HG02678 (cell line): ENCODE data around the gene FCHO2.

Experiments
- ATAC-seq: cut with Tn5 transposase; IDR thresholded peaks from one replicate; pipeline ENCODE4 v1.9.1; 2021; ENCODE audit warnings: mild to moderate bottlenecking, moderate library complexity; ENCODE audit not compliant: unreplicated experiment

FCHO2 gene

DNA sequence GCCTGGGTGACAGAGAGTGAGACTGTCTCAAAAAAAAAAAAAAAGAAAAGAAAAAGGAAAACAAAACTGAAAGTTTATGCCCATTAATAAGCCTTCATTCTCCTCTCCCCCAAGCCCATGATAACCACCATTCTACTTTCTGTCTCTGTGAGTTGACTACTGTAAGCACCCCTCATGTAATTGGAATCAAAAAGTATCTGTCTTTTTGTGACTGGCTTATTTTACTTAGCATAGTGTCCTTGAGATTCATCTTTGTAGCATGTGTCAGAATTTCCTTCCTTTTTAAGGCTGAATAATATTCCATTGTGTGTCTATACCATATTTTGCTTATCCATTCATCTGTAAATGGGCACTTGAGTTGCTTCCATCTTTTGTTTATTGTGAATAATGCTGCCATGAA, 150.5 kb downstream of the FCHO2 start:
- ATAC-seq, result no peak

- no peak for ATAC-seq
Observed at GRCh38 chr5:73110190-73110589, 154.3 kb downstream of the FCHO2 start.

DNA sequence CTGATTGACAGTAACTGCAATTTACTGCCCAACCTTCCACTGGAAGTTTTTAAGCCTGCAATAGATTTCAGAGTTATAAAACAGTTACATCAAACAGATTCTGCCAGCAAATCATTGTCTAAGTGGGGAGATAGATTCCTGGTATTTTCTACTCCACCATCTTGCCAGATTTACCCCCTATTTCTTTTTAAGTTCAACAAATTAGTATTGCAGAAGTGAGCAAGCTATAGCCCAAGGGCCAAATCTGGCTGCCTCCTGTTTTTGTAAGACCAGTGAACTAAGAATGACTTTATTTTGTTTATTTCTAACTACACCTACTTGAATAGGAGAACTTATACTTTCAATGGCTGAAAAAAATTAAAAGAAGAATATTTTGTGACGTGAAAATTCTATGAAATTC, 155.7 kb downstream of the FCHO2 start:
- no peak for ATAC-seq

DNA sequence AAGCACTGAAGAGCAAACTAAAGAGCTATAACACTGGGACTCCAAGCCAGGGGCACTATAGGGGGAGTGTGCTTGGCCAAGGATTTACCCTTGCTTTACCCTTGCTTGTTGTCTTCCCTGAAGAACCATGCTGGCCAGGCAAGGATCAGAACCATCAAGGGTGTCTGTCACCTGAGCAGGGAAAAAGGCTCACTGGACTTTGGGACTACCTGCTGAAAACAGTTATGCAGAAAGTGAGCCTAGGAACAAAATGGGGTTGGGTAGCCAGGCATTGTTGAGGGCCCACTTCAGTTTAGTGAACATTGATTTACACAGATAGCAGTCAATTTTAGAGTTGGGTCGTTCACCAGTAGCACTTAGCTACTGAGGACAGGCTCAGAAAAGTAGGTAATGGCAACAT, 156.5 kb downstream of the FCHO2 start:
- no peak for ATAC-seq

DNA sequence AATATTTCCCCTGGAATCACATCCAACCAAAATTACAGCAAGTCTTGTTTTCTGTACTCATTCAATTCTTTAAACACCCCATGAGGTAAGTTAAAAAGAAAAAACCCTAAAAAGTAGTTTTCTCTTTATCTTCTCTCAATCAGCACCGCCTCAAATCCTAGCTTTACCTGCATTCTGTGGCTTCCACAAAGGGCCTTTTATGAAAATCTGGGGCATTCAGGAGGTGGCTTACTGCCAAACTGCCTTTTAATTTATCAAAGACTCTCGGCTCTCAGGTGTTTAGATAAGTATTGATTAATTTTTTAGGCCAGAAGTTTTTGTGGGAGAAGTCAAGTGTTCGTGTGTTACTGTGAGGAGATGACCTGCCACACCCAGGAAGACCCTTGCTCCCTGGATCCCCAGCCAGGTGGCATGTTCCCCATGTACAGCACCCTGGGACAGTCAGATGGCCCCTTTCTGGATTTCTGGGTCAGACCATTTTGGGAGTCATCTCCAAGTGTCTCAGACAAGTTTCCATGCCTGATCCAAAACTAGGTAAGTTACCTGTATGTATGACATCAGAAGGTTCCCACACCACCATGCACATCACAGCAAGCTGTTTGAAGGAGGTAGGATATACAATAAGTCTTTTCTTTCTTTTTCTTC, 158.3 kb downstream of the FCHO2 start:
- no peak for ATAC-seq

DNA sequence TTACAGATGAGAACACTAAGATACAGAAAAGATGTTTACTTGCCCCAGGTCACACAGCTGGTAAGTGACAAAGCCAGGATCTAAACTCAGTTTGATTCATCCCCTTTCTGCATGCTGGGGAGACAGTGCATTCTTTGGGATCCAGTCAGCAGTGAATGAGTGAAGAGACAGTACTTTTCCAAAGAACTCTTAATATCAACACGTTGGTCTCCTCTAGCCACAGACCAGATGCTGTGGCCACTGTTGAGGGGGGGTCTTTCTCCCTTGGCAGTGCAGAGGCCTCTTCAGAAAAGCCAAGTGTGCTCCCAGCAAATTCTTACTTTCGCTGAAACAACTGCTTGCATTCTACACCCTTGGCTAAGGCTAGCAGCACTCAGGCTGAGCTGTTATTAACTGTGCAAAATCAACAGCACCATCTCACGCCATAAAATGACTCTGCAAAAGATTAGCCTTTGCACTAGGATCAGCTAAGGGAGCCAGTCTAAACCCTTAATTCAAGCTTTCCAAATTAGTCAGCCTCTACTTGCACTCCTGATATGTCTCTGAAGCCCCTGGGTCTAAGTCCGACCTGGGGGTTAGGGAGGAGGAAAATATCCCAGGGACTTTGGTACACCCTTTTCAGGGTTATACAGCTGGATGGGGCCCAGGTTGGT, 159.7 kb downstream of the FCHO2 start:
- no peak for ATAC-seq

GRCh38 chr5:73116506-73116905, 160.7 kb downstream of the FCHO2 start:
- no peak for ATAC-seq

- ATAC-seq, result no peak
Observed at GRCh38 chr5:73117088-73117740, 161.4 kb downstream of the FCHO2 start.

- no peak for ATAC-seq
Observed at GRCh38 chr5:73118391-73118973, 162.6 kb downstream of the FCHO2 start.

- ATAC-seq, result no peak
Observed at GRCh38 chr5:73119451-73120157, 163.8 kb downstream of the FCHO2 start.

DNA sequence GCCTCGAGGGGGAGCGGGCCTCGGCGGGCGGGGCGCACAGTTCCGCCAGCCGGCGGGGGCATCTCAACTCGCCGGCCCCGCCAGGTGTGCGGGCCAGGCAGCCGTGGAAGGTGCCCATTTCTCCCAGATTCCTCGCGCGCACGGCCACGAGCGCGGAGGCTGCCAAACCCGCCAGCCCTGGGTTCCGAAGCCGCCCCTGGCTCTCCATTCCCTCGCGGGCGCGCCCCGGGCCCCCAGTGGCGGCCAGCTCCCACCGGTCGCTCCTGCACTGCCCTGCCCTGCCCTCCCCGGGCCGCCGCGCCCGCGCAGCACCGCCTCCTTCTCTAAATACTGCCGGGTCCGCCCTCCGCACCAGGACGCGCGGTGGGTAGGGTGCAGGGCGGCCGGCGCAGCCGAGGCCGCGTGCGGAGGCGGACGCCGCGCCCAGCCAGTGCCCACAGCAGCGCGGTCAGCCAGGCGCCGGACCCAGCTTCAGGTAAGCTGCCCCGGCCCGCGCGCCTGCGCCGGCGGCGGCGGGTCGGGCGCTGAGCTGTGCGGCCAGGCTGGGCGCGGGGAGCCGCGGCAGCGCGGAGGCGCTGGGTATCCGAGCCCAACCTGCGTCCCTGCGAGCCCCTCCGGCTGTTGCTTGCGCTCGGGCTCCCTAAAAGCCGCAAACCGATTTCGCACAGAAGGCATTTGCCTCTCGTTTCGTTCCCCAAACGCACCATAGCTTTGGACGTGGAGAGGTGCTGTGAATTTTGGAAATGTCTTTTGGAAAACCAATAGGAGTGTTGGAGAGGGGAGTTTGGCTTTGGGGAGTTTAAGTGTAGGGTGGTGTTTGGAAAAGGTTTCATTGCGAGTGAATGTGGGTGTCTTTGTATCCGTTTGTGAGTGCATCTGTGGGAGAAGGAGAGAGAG, 164.6 kb downstream of the FCHO2 start, which contains the start of gene TMEM171:
TSS of gene TMEM171 (plus strand) at position 354 of the 897 bp plus-strand sequence. CDS start 2,799 bp downstream, outside the sequence.
- no peak for ATAC-seq

DNA sequence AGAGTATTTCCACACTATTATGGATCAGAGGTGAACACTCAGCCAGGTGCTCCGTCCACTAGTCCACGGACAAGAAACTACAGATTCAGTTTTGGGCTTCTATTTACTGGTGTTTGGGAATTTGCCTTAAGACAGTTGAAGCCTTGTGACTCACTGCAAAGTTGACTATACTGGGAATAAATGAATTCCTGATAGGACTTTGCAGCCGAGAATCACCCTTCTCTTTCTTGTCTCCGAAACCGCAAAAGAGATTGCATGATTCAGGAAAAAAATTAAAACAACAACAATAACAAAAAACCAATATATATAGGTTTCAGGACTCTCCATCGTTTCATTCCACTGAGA, 165.2 kb downstream of the FCHO2 start:
- ATAC-seq, result no peak

DNA sequence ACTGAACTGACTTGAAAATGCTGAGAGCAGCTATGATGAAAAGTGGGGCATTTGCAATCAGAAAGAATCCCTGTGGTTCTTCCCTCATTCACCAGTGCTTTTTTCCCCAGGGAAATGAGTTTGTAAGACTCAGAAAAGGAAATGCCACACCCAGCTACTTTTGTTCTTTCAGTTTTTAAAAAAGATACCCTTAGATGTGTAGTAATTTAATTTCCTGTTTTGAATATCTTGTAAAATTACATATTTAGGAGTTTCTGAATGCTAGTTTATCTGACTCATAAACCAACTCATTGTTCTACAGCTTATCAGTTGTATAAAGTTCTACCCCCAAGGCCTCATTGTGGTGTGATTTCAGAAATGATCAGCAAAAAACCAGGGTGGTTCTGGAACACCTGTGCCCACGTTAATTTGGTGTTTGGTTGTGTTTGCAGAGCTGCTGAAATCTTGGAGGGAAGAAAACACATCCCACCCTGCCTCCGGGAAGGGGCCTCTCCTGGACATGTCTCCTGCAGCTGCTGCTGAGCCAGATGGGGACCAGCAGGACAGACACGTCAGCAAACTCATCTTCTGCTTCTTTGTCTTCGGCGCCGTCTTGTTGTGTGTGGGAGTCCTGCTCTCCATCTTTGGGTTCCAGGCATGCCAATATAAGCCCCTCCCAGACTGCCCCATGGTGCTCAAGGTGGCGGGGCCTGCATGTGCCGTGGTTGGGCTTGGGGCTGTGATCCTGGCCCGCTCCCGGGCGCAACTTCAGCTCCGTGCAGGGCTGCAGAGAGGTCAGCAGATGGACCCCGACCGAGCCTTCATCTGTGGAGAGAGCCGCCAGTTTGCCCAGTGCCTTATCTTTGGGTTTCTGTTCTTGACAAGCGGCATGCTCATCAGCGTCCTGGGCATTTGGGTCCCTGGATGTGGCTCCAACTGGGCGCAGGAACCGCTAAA, 167.3 kb downstream of the FCHO2 start:
- no peak for ATAC-seq

DNA sequence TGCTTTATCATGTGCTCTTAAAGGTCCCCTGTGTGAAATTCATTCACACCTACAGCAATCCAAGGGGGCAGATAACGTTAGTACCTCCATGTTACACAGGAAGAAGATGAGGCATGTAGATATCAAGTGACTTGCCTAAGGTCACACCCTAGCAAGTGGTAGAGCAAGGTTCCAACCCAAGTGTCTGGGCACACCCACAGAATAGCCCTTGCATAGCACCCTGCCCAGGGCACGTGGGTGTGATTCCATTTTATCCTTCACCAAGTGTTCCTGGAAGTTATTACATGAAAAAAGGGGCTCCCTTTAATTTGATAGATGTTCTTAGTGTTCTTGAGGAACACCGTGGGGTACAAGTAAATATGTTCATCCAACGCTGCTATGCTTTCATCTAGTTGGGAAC, 169.4 kb downstream of the FCHO2 start:
- no peak for ATAC-seq

DNA sequence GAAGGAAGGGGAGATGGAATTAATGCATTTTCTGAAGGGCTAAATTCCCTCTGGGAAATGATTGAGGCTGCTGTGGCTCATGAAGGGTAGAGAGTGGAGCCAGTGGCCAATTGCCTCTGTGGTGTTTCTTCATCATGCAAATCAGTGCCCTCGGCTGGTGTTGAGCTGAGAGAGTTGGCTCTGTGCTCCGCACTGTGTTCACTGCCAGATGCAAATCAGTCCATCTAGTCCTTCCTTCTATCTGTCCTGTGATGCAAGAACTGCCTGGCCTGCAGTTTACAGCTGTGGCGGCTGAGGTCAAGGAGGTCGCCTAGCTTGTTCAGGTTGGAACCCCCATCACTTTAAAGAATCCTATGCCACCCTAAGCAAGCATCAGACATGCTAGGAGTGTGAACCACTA, 170.5 kb downstream of the FCHO2 start:
- no peak for ATAC-seq

DNA sequence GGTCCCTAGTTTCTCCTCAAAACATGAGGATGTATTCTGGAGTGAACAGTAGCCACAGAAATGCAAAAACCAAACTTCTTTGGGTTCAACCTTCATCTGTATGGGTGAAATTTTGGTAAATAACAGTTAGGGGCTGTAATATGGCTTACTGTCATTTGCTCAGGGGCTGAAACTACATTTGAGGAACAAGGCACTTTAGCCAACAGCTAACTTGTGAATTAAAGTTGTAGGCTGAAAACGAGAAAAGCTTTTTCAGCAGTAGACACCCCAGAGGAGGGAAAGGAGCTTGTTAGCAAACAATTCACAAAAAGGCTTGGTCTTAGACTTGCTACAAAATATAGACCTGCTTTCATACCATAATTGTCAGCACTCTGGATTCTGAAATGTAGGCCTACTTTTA, 171.1 kb downstream of the FCHO2 start:
- ATAC-seq, result no peak

GRCh38 chr5:73129143-73129542, 173.3 kb downstream of the FCHO2 start:
- no peak for ATAC-seq

GRCh38 chr5:73130811-73131210, 175.0 kb downstream of the FCHO2 start:
- ATAC-seq, result no peak

- ATAC-seq, result no peak
Observed at GRCh38 chr5:73131711-73132425, 176.0 kb downstream of the FCHO2 start.
